Stimulated activated CD8-positive, alpha-beta memory T cell treated with anti-CD3 and anti-CD28 coated beads, Interleukin-4, amount 100 ng/mL, for 1 hour (primary cell): ENCODE data around the gene PAFAH1B2.
A peak's percentile ranks its signal among the peaks of the same experiment; 100 is the strongest.
"Not testable (repeated sequence)": the region's sequence is repeated elsewhere in the genome, so short reads cannot be mapped to it uniquely, and the experiment has no call there.

Source experiments
- DNase-seq, 2 donors: peaks; one replicate each; pipeline ENCODE4 v3.0.0-alpha.2; 2020; ENCODE audit warnings: low read depth in 2 of 2, low spot score in 1 of 2

The PAFAH1B2 gene

DNA sequence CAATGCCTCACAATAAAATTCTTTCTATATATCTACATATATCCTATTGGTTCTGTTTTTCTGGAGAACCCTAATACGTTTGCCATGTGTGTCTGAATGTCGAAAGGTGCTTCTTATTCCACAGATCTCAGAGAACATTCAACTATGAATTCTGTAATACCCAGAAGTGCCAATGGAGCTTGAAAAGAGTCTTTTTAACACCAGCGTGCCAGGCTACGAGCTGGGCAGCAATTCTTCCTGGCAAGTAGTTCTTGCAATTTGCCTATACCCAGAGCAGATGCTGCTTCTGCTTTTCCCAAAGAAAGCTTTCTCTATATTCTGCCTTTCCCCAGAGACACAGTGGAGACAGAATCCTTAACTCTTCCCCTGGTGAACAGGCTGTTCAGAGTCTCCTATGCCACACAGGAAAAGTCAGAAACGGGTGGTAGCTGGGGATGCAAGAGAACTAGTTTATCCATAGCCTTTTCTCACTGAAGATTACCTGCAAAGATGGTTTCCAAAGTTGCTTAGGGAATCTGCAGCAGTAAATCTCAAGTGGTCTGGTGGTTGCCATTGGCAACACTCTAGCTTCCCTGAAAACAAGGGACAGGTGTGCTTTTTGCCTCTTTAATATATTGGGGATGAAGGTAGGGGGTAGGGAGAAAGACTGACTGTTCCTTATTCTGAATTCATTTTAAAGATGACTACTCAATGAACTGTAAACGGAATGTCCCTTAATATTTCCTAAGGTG lies 16.8 kb upstream of the PAFAH1B2 start:
- DNase-seq, result no peak

DNA sequence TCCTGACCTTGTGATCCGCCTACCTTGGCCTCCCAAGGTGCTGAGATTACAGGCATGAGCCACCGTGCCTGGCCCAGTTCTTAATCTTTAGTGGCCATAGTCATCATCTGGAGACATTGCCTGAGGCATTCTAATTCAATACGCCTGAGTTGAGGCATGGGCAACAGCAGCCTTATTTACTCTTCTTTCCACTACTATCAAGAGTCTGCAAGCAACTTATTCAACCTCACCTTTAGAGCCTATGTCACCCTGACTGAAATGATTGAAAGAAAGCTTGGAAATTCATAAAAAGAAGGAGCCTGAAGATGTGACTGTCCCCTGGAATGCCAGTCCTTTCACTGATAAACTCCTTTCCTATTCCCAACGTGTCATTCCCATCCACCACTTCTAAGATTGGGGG lies 15.8 kb upstream of the PAFAH1B2 start:
- no peak for DNase-seq

DNA sequence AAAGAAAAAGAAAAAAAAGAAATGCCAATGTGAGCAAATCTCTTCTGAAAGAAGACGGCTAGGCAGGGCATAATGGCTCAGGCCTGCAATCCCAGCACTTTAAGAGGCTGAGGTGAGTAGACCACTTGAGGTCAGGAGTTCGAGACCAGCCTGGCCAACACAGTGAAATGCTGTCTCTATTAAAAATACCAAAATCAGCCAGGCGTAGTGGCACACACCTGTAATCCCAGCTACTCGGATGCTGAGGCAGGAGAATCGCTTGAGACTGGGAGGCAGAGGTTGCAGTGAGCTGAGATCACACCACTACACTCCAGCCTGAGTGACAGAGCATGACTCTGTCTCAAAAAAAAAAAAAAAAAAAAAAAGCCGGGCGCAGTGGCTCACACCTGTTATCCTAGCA lies 13.7 kb upstream of the PAFAH1B2 start:
- not testable (repeated sequence) for DNase-seq

DNA sequence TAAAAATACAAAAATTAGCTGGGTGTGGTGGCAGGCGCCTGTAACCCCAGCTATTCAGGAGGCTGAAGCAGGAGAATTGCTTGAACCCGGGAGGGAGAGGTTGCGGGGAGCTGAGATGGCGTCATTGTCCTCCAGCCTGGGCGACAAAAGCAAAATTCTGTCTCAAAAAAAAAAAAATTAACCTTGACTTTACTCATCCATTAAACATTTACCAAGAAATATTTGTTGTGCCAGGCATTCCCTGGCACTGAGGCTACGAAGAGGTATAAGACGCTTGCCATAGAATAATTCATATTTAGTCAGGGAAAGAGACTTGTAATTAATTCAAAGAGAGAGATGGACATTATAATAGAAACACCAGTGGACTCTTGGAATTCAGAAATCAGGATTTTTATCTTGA lies 13.2 kb upstream of the PAFAH1B2 start:
- no peak for DNase-seq

DNA sequence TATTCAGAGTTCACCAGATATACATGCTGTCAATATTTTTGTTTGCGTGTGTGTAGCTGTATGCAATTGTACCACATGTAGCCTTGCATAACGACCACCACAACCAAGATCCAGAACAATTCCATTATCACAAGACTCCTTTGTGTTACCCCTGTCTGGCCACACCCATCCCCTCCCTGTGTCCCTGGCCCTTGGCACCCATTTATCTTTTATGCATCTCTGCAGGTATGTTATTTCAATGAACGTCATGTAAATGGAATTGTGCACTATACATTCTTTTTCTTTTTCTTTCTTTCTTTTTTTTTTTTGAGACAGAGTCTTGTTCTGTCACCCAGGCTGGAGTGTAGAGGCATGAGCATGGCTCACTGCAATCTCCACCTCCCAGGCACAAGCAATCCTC lies 9.7 kb upstream of the PAFAH1B2 start:
- no peak for DNase-seq

DNA sequence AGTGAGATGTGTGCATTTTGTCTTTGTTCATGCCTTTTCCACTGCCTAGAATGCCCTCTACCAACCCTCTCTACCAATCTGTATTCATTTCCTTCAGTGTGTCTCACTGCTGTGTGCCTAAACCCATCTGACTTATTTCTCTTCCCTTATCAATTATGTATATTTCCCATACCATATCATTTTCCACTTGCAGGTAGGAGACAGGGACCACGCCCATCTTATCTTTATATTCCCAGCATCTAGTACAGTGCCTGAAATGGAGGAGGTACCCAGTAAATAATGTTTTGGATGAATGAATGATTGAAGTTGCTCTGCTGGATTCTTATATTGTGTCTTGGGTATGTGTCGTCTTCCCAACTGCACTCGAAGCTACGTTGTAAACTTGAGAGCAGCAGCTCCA lies 9.1 kb upstream of the PAFAH1B2 start:
- DNase-seq, result not testable (repeated sequence)

DNA sequence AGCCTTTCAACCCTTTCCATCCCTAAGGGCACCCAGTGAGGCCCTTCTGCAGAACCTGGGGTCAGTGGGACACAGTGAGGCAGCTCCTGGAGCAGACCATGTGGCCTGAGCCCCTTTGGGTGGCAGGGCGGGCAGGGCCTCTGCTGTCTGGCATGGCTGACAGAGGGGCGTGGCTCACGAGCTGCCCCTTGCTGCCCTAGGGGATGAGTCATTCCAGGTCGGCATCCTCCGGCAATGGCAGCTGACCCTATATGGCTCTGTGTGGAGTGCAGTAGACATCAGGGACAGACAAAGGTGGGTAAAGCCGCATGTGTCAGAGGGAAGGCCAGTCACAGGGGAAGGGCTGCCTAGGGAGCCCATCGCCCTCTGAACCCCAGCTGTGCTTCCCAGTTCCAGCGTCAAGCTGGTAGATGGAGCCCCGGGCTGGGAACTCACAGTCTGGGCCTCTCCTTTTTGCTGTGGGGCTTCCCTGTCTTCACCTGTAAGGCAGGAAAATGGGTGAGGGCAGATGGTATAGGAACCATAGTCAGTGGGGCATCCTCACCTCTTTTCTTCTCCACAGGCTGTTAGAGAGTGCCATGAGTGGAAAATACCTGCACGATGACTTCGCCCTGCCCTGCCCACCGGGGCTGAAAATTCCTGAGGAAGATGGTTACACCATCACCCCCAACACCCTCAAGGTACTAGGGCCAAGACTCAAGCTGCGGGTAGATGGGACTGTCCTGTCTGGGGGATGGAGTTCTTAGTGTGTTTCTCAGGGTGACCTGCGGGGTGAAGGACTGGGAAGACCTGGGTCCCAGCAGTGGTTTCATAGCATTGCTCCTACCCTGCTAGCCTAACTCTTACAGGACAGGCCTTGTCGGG lies 6.6 kb upstream of the PAFAH1B2 start:
- DNase-seq, result not testable (repeated sequence)

DNA sequence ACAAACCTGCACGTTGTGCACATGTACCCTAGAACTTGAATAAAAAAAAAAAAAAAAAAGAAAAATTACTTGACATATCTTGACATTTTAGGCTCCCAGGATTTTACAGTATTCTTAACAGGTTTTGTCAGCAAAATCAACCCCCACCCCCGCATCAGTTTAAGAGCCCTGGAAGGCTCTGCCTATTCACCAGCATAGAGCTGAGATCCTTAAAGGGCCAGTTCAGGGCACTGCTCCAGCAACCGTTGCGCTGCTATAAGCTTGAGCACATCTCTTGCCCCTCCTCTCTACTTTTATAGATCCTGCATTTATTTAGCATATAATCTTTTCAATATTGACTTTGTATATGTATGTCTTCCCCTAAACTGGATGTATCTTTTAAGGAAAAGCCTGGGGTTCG lies 697 bp upstream of the PAFAH1B2 start:
- no peak for DNase-seq

DNA sequence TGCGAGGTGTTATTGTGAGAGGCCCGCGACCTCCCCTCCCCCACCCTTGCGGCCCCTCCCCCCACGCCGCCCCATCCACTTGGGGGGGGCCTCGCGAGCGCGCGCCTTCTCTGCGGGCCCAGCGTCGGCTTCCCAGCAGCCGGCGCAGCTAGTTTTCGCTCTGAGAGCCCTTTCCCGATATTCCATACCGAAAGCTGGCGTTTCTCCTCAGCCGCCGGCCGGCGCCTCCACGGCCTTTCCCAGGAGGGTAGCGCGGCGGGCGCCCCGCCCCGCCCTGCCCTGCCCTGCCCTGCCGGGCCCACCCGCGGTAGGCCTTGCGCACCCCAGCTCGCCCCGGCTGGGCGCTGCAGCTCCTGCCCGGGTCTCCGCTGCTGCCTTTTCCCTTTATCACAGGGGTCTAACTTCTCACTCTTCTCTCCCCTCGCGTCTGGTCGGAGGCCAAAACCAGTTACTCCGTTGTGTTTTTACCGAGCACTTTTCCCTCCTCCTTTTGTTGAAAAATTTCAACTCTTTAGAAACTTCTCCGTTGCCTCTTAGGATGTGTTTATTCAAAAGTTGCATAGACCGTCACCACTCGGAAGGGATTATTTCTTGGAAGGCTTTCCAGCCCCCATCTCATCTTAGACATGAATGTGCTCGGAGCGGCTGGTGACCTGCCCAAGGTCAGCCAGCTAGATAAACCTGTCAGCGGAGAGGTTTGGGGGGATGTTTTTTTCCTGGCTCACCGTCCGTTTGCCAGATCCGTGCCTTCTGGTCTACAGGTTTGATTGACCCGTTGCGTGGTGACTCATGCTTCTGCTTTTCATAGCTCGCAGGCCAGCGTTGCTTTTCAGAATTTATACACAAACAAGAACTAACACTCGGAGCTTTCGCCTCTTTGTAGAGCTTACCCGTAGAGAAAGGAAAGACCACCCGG lies 648 bp downstream of the PAFAH1B2 start:
- peak in 1 of 2 donors; percentile 26 for DNase-seq

DNA sequence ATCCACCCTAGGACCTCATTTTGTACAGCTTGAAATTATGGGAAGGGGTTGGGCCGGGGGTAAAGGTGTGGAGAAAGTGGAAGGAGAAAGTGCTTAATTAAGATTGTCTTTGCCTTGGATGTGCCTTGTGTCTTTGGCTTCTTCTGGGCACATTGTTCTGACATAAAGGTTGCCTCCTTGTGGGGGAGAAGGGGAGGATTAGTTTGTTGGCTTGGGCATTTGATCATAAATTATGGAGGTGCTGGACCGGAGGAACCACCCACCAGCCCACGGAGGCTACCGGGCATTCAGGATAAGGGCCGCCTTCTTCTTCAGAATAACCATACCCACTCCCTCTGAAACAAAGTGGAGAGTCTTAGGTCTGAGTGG lies 1.3 kb downstream of the PAFAH1B2 start:
- no peak for DNase-seq

DNA sequence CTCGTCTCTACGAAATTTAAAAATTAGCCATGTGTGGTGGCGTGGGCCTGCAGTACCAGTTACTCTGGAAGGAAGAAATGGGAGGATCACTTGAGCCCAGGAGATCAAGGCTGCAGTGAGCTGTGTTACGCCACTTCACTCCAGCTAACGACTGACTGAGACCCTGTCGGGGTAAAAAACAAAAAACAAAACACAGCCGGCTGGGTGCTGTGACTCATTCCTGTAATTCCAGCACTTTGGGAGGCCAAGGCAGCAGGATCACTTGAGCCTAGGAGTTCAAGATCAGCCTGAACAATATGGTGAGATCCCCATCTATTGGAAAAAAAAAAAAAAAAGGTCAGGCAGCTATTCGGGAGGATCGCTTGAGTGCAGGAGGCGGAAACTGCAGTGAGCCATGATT lies 2.4 kb downstream of the PAFAH1B2 start:
- DNase-seq, result no peak

DNA sequence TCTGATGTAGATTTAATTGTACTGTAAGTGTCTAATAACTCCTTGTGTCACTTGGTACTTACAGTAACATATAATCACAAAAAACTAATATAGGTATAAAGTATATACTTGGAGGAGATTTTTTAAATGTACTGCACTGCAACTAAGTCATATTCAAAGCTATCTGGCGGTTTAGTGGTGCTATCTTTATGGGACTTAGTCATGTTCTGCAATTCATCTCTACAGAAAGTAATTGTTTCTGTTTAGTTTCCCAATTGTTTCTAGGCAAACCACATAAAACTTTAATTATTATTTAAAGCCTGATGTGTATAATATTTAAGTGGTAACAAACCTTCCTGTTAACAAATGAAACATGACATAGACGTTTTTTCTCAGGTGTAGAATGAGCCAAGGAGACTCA lies 8.0 kb downstream of the PAFAH1B2 start:
- no peak for DNase-seq

DNA sequence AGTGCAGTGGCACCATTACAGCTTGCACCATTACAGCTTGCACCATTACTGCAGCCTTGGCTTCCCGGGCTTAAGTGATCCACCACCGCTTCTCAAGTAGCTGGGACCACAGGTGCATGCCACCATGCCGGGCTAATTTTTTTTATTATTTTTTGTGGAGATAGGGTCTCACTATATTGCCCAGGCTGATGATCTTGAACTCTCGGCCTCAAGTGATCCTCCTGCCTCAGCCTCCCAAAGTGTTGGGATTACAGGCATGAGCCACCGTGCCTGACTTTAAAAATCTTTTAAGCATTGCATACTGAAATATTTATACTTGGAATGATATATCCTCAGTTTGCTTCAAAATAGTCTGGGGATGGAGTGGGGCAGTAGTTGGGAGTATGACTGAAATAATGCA lies 10.4 kb downstream of the PAFAH1B2 start:
- no peak for DNase-seq

DNA sequence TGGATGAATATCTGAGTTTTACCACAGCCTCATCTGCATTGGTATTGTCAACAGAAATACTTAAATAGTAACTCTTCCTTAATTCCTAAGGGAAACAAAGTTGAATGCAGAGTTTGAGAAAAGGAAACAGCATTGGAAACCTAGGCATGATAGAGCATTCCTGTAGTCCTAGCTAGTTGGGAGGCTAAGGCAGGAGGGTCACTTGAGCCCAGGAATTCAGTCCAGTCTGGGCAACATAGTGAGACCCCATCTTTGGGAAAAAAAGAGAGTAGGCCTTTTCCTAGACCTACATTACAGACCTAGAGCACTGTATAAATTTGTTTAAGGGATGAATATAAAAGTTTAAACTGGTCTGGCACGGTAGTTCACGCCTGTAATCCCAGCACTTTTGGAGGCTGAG lies 13.4 kb downstream of the PAFAH1B2 start:
- no peak for DNase-seq

DNA sequence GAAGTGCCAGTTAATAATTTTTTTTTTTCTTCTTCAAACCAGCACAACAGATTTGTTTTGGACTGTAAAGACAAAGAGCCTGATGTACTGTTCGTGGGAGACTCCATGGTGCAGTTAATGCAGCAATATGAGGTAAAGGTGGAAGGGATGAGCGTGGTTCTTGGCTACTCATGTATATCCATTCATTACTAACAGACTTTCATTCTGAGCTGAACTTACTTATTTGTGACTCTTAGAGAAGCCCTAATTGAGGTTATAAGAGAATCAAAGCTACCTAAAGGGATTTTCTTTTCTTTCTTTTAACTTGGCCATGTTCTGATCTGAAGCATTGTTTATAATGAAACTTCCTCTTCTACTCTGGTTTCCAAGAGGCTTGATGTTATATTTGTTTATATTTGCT lies 15.8 kb downstream of the PAFAH1B2 start:
- no peak for DNase-seq

DNA sequence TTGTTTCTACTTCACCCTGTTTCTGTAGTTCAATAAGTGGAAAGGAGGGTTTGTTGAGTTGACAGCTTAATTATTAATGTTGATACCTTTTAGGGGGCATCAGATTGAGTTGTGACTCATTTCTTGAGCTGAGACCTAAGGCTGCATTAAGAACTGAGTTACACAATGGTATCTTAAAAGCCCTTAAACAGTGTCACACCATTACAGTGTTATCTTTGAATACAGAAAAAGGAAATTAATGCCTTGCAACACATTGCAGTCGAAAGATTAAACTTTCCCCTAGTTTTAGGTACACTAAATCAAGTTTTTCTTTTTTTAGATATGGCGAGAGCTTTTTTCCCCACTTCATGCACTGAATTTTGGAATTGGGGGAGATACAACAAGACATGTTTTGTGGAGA lies 16.7 kb downstream of the PAFAH1B2 start:
- no peak for DNase-seq

DNA sequence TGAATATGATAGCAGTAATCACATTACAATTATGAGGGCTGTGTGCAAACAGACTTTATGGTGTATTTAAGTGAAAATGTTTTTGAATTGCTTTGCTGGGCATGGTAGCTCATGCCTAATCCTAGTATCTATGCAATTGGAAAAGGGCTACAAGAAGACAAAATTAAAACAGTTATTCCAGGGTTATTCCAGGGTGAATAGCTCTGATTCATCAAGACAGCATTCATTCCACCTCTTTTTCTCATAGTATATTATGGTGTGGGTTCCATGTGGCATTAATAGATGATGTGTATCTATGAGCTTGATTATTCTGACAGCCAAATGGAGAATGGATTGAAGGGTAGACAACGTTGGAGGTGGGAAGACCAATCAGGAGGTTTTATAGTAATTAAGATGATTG lies 22.4 kb downstream of the PAFAH1B2 start:
- no peak for DNase-seq

DNA sequence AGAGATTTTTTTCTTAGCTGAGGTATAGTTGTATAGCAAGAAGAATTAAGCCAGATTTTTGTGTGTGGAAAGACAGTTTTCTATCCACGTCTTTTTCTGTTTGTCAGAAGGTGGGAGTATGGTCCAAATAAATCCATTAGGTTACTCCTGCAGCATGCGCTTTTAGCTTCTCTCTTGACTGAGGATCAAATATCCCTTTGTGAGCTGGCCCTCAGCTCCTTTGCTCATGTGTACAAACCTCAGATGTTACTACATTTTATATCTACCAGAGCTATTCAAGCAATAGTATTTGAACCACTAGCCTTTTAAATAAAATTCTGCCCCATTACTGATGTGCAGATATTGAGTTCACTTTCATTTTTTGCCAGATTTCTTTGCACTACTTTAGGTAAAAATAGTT lies 25.6 kb downstream of the PAFAH1B2 start:
- no peak for DNase-seq

DNA sequence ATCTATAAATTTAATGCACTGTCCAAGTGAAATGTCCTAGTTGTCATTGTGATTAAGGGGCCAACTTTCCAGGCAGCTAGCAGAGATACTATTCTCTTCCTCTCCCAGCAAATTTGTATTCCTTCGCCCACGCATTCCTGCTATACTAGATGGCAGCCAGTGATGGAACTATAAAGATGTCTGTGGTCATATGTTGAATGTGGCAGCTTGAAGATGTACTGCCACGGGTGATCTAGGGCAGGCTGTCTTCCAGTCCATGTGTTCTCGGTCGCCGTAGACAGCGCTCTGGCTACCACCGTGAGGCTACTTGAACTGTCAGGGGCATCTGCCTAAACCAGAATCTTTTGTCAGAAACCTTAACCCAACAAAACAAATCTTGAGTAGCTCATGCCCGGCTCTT lies 26.1 kb downstream of the PAFAH1B2 start:
- DNase-seq, result no peak

DNA sequence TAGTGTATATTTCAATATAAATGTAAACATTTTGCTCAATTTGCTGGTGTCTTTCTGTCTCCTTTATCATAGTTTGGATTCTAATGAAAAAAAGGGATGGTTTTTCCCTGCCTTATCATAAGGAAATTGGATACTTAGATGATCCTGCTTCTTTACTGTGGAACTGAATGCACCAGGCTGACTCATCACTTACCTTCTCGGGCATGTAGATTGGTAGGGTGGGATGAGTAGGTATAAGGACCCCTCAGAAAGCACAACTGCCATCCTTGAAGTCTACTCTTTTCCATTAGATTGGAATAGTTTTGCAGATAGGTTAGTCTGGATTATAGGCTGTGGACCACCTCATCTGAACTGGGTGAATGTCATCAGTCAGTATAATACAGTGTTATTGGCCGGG lies 26.9 kb downstream of the PAFAH1B2 start:
- no peak for DNase-seq

DNA sequence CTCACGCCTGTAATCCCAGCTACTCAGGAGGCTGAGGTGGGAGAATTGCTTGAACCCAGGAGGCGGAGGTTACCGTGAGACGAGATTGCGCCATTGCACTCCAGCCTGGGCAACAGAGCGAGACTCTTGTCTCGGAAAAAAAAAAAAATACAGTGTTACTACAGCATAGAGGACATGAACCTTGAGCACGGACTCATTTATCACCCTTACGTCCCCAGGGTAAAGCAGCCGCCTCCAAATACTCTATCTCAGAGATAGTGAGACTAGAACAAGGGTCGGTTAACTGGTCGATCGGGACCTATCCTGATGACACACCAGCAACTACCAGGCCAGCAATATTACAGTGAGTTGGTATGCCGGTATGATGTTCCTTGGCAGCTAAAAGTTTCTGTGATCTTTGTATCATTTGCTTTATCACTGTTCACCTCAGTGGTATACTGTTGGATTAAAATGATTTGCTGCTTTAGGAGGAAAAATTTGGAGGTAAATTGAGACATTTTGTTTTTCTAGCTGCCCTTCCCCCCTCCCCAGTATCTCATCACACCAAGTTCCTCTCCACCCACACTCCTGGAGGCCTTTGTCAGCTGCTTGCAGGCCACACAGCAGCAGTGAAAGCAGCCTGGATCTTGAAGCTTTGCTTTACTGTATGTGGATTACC lies 27.4 kb downstream of the PAFAH1B2 start:
- DNase-seq, result no peak
